Renal cortex interstitium (tissue), 11 donors: ENCODE data around the gene KCNQ1. TPM values are rescaled to one million over a fixed set of nuclear protein-coding genes. Genes with fewer than 3 reads are reported as not detected.

Experiments used
- DNase-seq, 11 donors: peaks; one replicate each; pipeline ENCODE4 v3.0.0-alpha.2; 2013; ENCODE audit warnings: low read depth in 9 of 11, low spot score in 4 of 11; ENCODE audit errors: extremely low read depth in 1 of 11
- polyA plus RNA-seq, 3 donors: library from polyadenylated mRNA; unstranded; fragments of 120-200 nt; gene quantifications; one replicate each; pipeline ENCODE4 v1.2.1, GENCODE V29; 2013; ENCODE audit not compliant: insufficient read length in 3 of 3

The KCNQ1 gene
- polyA plus RNA-seq, 3 donors = 9.2 to 13.2 (median 10.6) TPM

DNA sequence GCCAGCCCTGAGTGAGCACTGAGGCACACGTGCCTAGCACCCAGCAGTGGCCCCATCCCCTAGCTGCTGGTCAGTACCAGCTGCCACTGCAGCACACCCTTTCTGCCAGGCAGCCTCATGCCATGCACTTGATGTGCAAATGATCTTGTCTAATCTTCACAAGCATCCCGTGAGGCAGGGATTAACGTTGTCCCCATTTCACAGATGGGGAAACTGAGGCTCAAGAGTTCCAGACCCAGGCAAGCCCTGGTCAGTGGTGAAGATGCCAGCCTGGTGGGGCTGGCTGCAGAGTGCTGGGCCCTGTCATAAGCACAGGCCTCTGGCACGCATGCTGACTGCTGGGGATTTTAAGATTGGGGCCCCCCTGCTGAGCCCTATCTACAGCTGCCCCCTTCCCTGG lies 449.1 kb downstream of the KCNQ1 start:
- no peak for DNase-seq

DNA sequence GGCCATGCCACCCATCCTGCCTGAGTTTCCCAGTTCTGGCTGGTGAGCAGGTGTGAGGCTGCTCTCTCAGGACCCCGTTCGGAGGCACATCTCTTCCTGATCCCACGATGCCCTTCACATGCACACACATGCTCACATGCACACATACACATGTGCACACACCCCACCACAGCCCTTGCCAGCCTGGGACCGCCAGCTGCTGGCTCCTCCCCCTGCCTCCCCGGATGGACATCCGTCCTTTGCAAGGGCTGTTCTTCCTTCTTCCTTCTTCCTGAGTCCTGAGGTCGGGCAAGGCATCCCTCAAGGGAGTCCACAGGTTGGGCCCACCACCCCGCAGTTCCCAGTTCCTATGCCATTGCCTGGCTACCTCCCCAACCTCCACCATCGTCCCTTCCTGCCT lies 451.2 kb downstream of the KCNQ1 start:
- no peak for DNase-seq

DNA sequence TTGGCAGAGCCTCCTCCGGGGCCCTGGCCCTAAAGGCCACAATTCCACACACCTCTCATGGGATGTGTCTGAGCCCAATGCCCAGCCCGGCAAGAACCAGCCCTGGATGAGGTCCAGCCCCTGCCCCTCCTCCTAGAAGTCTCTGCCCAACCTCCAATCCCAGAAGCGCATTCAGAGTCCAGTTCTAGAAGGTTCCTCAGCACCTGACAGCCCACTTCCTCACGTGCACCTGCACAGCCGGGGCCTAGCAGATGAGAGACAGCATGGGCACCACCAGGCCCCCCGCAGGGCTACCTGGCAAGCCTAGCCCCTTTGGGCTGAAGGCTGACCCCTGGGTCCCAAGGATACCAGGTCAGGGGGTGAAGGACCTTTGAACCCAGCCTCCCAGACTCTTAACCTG lies 452.2 kb downstream of the KCNQ1 start:
- no peak for DNase-seq

DNA sequence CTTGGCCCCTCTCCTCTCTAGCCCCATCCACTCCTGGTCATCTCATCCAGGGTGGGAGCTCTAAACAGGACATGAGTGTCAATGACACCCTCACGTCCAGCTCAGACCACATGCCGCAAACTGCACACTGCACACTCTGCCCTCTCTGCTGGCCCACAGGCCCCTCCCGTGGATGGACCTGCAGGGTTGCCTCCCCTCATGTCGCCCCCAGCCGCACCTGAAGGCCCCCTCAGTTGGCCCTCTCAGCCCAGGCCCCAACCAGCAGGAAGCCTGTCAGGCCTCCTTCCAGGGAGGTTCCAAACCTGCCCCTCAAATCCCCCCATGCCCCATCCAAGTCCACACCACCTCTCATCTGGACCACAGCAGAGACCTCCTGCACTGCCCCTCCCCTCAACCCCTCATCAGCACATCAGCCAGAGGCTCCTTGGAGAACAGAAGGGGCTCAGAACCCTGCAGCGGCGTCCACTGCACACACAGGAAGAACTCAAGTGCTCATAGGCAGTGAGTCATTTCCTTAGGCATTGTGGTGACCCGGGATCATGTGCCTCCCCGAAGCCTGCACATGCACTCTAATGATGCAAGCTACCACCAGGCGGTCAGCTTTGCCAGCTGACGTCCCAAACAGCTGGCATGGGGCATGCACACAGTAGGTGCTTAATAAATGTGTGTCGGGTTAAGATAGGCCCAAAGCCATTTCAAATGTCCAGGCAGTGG lies 453.7 kb downstream of the KCNQ1 start:
- DNase-seq = no peak

Other genes starting within 250 kb of the KCNQ1 start
- 1 to 10 TPM; 1.5 to 3.8 (median 2.5) TPM for gene ASCL2, start 174.4 kb upstream of the KCNQ1 start, polyA plus RNA-seq
- gene C11orf21, start 143.1 kb upstream of the KCNQ1 start, polyA plus RNA-seq = 1 to 10 TPM in 1 of 3 donors, under 1 TPM in 2; 0.67 to 1.1 (median 0.82) TPM
- 1 to 10 TPM; 1.6 to 2.7 (median 2.6) TPM for gene TSPAN32, start 143.0 kb upstream of the KCNQ1 start, polyA plus RNA-seq
- 100 to 1,000 TPM; 528 to 587 (median 583) TPM for gene CD81, start 67.7 kb upstream of the KCNQ1 start, polyA plus RNA-seq
- gene TSSC4, start 44.3 kb upstream of the KCNQ1 start, polyA plus RNA-seq = 10 to 100 TPM; 30.8 to 45.5 (median 44.8) TPM
- gene TRPM5, start 494 bp upstream of the KCNQ1 start, polyA plus RNA-seq = 1 to 10 TPM; 2.7 to 4.5 (median 3.5) TPM